Activated T-helper 1 cell treated with anti-CD3 and anti-CD28 coated beads, Interleukin-12 subunit alpha, Interleukin-12 subunit beta, Interleukin-2, Interleukin-4 antibody, amounts not matched to agents 30 ng/mL and 10 ng/mL and 1 ng/mL, durations not matched to agents 14 hours and 24 hours and 36 hours (primary cell): ENCODE results near the gene CDC6. TPM values are rescaled to one million over a fixed set of nuclear protein-coding genes. Genes with fewer than 3 reads are reported as not detected.

Experiments used
- DNase-seq: peaks from one replicate; pipeline ENCODE4 v3.0.0; 2021; ENCODE audit warnings: low spot score
- H3K27ac Mint-ChIP-seq: one replicate; pipeline ENCODE4 v1.8.0; 2021; ENCODE audit warnings: mild to moderate bottlenecking, mixed read lengths
- H3K27me3 Mint-ChIP-seq: one replicate; pipeline ENCODE4 v1.8.0; 2022; ENCODE audit warnings: mild to moderate bottlenecking, moderate library complexity, mixed read lengths; ENCODE audit not compliant: insufficient read depth
- H3K36me3 Mint-ChIP-seq: one replicate; pipeline ENCODE4 v1.8.0; 2021; ENCODE audit warnings: low read depth, mixed read lengths
- H3K4me1 Mint-ChIP-seq: one replicate; pipeline ENCODE4 v1.8.0; 2021; ENCODE audit warnings: low read depth, mixed read lengths
- H3K4me3 Mint-ChIP-seq: one replicate; pipeline ENCODE4 v1.8.0; 2021; ENCODE audit warnings: mild to moderate bottlenecking, moderate library complexity, mixed read lengths
- H3K9me3 Mint-ChIP-seq: one replicate; pipeline ENCODE4 v1.8.0; 2021; ENCODE audit warnings: mixed read lengths
- intact Hi-C: fragments of 100-400 bp; cut with micrococcal nuclease; formaldehyde crosslinking; loops from one replicate; pipeline ENCODE4 v1.15.1; 2024
- total RNA-seq: library from RNA; stranded (reverse); gene quantifications from 2 replicates; pipeline ENCODE4 v1.2.3, GENCODE V29; 2022

CDC6 gene, protein sequence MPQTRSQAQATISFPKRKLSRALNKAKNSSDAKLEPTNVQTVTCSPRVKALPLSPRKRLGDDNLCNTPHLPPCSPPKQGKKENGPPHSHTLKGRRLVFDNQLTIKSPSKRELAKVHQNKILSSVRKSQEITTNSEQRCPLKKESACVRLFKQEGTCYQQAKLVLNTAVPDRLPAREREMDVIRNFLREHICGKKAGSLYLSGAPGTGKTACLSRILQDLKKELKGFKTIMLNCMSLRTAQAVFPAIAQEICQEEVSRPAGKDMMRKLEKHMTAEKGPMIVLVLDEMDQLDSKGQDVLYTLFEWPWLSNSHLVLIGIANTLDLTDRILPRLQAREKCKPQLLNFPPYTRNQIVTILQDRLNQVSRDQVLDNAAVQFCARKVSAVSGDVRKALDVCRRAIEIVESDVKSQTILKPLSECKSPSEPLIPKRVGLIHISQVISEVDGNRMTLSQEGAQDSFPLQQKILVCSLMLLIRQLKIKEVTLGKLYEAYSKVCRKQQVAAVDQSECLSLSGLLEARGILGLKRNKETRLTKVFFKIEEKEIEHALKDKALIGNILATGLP
- 130 and 135 TPM in 2 replicates for total RNA-seq

- peaks cover 25% of the 10 kb centered on the region for H3K36me3 Mint-ChIP-seq
Observed at GRCh38 chr17:40287494-40288369, at the start of gene CDC6. Gene CDC6 (plus strand): TSS chr17:40287879. CDS start chr17:40289421, 1,542 bp downstream.

GRCh38 chr17:40241252-40241834 is 46.3 kb upstream of the CDC6 start:
- Mint-ChIP-seq H3K36me3 (peaks cover 3% of the 10 kb centered on the region), H3K27me3 (no peaks in the 10 kb centered on the region), H3K4me1 (peaks cover 15% of the 10 kb centered on the region), H3K4me3 (no peak overlapping the region), H3K9me3 (no peaks in the 10 kb centered on the region), H3K27ac (no peak overlapping the region)
- no peak for DNase-seq
- intact Hi-C loops, result no loop called here

More at GRCh38 chr17:40287494-40288369, at the start of gene CDC6:
- Mint-ChIP-seq H3K4me1 (peaks cover 39% of the 10 kb centered on the region), H3K9me3 (no peaks in the 10 kb centered on the region), H3K4me3 (peak within 1 kb of the TSS; percentile 99), H3K27me3 (no peaks in the 10 kb centered on the region), H3K27ac (peak within 1 kb of the TSS; percentile 98)
- intact Hi-C loops, result loop anchor here (1.0 to 5.0 kb wide), 9 partner anchors 31 to 360 kb away; partner anchors contain the start of genes LRRC3C, MED24, NR1D1 and ORMDL3
- peak; percentile 98 for DNase-seq

DNA sequence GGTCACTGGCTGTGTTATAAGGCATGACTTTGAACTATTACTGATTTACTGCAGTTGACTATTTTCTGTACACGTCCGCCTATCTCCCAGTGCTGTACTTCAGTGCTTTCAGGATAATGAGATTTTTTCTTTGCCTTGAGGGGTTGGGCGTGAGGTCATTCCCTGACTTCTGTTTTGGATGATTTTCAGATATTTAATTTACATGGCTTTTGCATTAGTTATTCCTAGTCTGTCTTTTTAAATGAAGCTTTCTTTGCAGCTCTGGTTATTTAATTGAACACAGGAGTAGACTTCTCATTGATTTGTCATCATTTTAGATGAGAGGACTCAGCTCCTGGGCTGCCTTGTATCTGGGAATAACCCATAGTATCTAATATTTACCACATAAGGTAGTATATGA is 44.9 kb upstream of the CDC6 start:
- Mint-ChIP-seq H3K9me3 (no peaks in the 10 kb centered on the region), H3K27me3 (no peaks in the 10 kb centered on the region), H3K4me1 (peaks cover 15% of the 10 kb centered on the region), H3K4me3 (no peak overlapping the region), H3K36me3 (peaks cover 3% of the 10 kb centered on the region), H3K27ac (no peak overlapping the region)
- intact Hi-C loops, result no loop called here
- no peak for DNase-seq

DNA sequence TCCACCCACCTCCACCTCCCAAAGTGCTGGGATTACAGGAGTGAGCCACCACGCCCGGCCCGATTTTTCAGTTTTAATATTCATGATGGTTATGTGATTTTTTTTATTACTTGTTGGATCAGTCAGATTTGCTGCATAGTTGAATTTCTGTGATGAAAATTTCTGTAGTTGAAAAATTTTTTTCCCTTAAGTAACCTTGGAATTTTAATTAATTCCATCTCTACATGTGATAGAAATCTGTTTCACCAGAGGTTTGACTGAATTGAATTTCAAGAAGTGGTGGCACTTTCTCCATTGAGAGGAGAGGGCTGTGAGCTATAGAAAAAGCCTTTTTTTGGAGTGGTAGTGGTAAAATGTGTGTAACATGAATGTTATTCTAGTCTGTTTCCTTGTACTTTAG is 43.9 kb upstream of the CDC6 start:
- Mint-ChIP-seq H3K4me1 (peaks cover 15% of the 10 kb centered on the region), H3K4me3 (no peak overlapping the region), H3K27me3 (no peaks in the 10 kb centered on the region), H3K9me3 (no peaks in the 10 kb centered on the region), H3K36me3 (peaks cover 2% of the 10 kb centered on the region), H3K27ac (no peak overlapping the region)
- DNase-seq, result no peak
- intact Hi-C loops, result no loop called here

GRCh38 chr17:40244255-40244654 is 43.4 kb upstream of the CDC6 start:
- Mint-ChIP-seq H3K4me3 (no peak overlapping the region), H3K27ac (no peak overlapping the region), H3K27me3 (no peaks in the 10 kb centered on the region), H3K4me1 (peaks cover 19% of the 10 kb centered on the region), H3K9me3 (no peaks in the 10 kb centered on the region), H3K36me3 (peaks cover 2% of the 10 kb centered on the region)
- no peak for DNase-seq
- intact Hi-C loops, result no loop called here

DNA sequence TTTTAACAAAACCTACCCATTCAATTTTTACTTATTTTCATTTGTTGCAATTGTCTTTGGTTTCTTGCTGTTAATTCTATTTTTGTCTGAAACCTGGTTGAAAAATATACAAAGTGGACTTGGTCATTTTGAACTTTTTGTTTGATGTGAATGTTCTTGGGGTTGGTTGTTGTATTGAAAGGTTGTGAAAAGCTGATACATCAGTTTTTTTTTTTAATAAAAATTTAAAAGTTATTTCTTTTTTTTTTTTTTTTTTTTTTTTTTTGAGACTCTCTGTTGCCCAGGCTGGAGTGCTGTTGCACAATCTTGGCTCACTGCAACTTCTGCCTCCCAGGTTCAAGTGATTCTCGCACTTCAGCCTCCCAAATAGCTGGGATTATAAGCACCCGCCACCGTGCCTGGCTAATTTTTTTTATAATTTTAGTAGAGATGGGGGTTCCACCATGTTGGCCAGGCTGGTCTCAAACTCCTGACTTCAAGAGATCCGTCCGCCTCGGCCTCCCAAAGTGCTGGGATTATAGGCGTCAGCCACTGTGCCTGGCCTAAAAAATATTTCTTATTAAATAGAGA is 39.7 kb upstream of the CDC6 start:
- Mint-ChIP-seq H3K4me1 (peaks cover 11% of the 10 kb centered on the region), H3K4me3 (no peak overlapping the region), H3K9me3 (no peaks in the 10 kb centered on the region), H3K27me3 (no peaks in the 10 kb centered on the region), H3K36me3 (peaks cover 2% of the 10 kb centered on the region), H3K27ac (no peak overlapping the region)
- no peak for DNase-seq
- intact Hi-C loops, result no loop called here

DNA sequence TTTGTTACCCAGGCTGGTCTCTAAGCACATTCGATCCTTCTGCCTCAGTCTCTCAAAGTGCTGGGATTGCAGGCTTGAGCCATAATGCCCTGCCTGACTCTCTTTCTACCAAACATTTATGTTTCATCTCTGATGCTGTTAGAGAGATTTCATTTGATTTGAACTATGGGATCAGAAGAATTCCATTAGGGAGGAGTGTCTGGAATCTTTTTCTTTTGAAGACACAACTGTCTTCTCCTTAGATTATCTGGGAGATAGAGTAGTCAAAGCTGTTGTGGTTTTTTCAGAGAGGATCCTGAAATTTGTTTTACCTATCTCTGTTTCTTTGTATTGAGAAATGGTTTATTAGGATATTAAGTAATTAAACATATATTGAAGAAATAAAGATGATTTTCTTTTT is 39.2 kb upstream of the CDC6 start:
- no peak overlapping the region for H3K4me3 Mint-ChIP-seq
- peaks cover 11% of the 10 kb centered on the region for H3K4me1 Mint-ChIP-seq
- no peak for DNase-seq
- intact Hi-C loops, result no loop called here
- H3K36me3 Mint-ChIP-seq, result peaks cover 4% of the 10 kb centered on the region
- H3K27ac Mint-ChIP-seq, result no peak overlapping the region
- no peaks in the 10 kb centered on the region for H3K27me3 Mint-ChIP-seq
- no peaks in the 10 kb centered on the region for H3K9me3 Mint-ChIP-seq

DNA sequence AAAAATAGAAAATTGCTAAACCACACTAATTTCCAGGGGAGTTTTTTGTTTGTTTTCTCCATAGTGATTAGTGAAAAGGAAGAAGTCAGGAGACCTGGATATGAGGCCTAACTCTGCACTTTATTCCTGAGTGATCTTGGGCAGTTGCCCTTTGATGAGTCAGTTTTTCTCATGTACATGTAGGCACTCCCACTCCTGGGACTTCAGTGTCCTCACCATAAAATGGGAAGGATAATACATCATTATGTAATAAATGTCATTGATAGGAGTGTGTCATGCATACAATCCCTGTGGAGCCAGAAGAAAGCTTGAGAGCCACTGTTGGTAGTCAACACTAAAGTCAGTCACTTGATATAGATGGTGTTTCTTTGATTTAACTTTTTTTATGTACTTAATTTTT is 36.1 kb upstream of the CDC6 start:
- no peaks in the 10 kb centered on the region for H3K27me3 Mint-ChIP-seq
- peaks cover 4% of the 10 kb centered on the region for H3K36me3 Mint-ChIP-seq
- no peak overlapping the region for H3K27ac Mint-ChIP-seq
- H3K9me3 Mint-ChIP-seq, result no peaks in the 10 kb centered on the region
- H3K4me3 Mint-ChIP-seq, result no peak overlapping the region
- H3K4me1 Mint-ChIP-seq, result peaks cover 4% of the 10 kb centered on the region
- no peak for DNase-seq
- intact Hi-C loops, result no loop called here

DNA sequence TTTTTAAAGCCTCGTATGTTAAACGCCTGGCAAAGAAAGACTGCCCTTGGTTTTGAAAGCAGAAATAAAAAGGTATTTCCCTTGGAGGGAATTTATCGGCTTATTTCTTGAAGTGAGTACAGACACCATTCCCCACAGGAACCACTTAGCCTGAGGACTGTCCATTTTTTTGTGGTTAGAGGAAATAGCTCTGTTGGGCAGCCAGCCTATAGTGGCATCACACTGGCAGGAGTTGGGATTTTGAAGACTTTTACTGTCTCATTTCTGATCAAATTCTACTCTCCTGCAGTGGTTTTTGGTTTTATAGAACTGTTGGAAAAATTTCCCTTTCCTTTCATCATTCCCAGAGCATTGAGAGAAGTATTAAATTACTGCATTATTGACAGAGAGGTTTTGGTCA is 34.1 kb upstream of the CDC6 start:
- Mint-ChIP-seq H3K27me3 (no peaks in the 10 kb centered on the region), H3K27ac (no peak overlapping the region), H3K9me3 (no peaks in the 10 kb centered on the region), H3K4me1 (peaks cover 4% of the 10 kb centered on the region), H3K4me3 (no peak overlapping the region), H3K36me3 (peaks cover 11% of the 10 kb centered on the region)
- DNase-seq, result no peak
- intact Hi-C loops, result no loop called here

DNA sequence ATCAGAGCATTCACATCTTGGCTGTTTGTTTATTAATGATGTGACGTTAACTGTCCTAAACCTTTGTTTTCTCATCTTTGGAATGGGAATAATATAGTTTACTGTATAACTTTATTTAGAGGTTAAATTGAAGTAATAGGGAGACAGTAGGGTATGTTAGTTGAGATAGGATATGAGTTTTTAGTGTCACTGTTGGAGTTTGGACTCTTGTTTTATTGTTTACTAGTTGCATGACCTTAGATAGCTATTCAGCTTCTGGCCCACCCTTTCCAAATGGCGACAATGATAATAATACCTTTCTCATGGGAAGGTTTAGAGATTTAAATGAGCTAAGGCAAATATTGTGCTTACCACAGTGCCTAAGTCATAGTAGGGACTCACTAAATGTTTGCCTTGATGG is 28.2 kb upstream of the CDC6 start:
- H3K4me3 Mint-ChIP-seq, result no peak overlapping the region
- no peaks in the 10 kb centered on the region for H3K9me3 Mint-ChIP-seq
- no peak overlapping the region for H3K27ac Mint-ChIP-seq
- intact Hi-C loops, result no loop called here
- no peaks in the 10 kb centered on the region for H3K27me3 Mint-ChIP-seq
- H3K4me1 Mint-ChIP-seq, result peaks cover 9% of the 10 kb centered on the region
- H3K36me3 Mint-ChIP-seq, result peaks cover 25% of the 10 kb centered on the region
- DNase-seq, result no peak

DNA sequence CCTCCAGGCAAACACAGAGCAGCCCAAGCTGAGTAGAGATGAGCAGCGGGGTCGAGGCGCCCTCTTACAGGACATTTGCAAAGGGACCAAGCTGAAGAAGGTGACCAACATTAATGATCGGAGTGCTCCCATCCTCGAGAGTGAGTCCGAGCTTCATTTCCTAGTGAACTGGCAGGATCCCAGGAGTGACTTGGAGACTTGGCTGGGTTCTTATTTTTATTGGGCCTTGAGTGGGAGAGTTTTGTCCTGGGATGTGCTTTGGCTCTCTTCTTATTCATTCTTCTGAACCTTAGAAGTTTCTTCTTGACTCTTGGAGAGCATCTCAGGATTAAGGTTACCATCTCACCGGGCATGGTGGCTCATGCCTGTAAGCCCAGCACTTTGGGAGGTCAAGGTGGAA is 27.2 kb upstream of the CDC6 start:
- H3K4me3 Mint-ChIP-seq, result no peak overlapping the region
- H3K27me3 Mint-ChIP-seq, result no peaks in the 10 kb centered on the region
- intact Hi-C loops, result no loop called here
- H3K27ac Mint-ChIP-seq, result no peak overlapping the region
- H3K9me3 Mint-ChIP-seq, result no peaks in the 10 kb centered on the region
- peaks cover 9% of the 10 kb centered on the region for H3K4me1 Mint-ChIP-seq
- no peak for DNase-seq
- peaks cover 29% of the 10 kb centered on the region for H3K36me3 Mint-ChIP-seq

DNA sequence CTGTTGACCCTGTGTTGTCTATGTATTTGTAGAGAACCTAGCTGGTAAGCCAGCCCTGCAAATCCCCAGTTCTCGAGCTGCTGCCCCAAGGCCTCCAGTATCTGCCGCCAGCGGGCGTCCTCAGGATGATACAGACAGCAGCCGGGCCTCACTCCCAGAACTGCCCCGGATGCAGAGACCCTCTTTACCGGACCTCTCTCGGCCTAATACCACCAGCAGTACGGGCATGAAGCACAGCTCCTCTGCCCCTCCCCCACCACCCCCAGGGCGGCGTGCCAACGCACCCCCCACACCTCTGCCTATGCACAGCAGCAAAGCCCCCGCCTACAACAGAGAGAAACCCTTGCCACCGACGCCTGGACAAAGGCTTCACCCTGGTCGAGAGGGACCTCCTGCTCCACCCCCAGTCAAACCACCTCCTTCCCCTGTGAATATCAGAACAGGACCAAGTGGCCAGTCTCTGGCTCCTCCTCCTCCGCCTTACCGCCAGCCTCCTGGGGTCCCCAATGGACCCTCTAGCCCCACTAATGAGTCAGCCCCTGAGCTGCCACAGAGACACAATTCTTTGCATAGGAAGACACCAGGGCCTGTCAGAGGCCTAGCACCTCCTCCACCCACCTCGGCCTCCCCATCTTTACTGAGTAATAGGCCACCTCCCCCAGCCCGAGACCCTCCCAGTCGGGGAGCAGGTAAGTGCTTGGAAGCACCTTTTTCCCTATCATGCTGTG is 23.1 kb upstream of the CDC6 start:
- Mint-ChIP-seq H3K9me3 (no peaks in the 10 kb centered on the region), H3K4me3 (no peak overlapping the region), H3K27ac (no peak overlapping the region), H3K36me3 (peaks cover 14% of the 10 kb centered on the region), H3K27me3 (no peaks in the 10 kb centered on the region), H3K4me1 (peaks cover 9% of the 10 kb centered on the region)
- no peak for DNase-seq
- intact Hi-C loops, result no loop called here
